GM12872 (cell line): ENCODE measurements around the gene ATG16L1.

Experiments used
- CTCF ChIP-seq: IDR thresholded peaks from 3 replicates; pipeline ENCODE4 v1.5.1; 2011; ENCODE audit warnings: low read depth, mild to moderate bottlenecking, low read length, moderate library complexity; ENCODE audit not compliant: insufficient read depth

ATG16L1 gene

GRCh38 chr2:233290051-233290845 lies 38.8 kb downstream of the ATG16L1 start:
- no peak for TF ChIP-seq CTCF

- TF ChIP-seq CTCF, result no peak
Measured at GRCh38 chr2:233295891-233296290, 44.4 kb downstream of the ATG16L1 start.

- no peak for TF ChIP-seq CTCF
Measured at GRCh38 chr2:233297076-233297475, 45.6 kb downstream of the ATG16L1 start.

- no peak for TF ChIP-seq CTCF
Measured at GRCh38 chr2:233300401-233300800, 48.9 kb downstream of the ATG16L1 start.

GRCh38 chr2:233301248-233301647 lies 49.8 kb downstream of the ATG16L1 start:
- TF ChIP-seq CTCF, result no peak

GRCh38 chr2:233301811-233302210 lies 50.3 kb downstream of the ATG16L1 start:
- TF ChIP-seq CTCF, result no peak

GRCh38 chr2:233303252-233303651 lies 51.8 kb downstream of the ATG16L1 start:
- TF ChIP-seq CTCF, result no peak
